ENCODE data around the gene CLDN18. TPM values are rescaled to one million over a fixed set of nuclear protein-coding genes. Genes with fewer than 3 reads are reported as not detected.

CLDN18 gene
- total and polyA plus RNA-seq, 2 of the 8 experiments (the other 6 are each of a cell fraction or from before 2014, with no cell fraction given): not detected

GRCh38 chr3:138062626-138063025 lies 52.7 kb downstream of the CLDN18 start (continued):
- TF ChIP-seq CTCF (IDR thresholded peaks at IDR 0.05; ENCODE audit: control extremely low read depth in 1 of 3, insufficient read depth in 1 of 3, low read depth in 1 of 3, low read length in 3 of 3): no peak
- no peak for TF ChIP-seq SP2 (IDR thresholded peaks at IDR 0.05; ENCODE audit: low read length)
- no peak for TF ChIP-seq HDAC2 (IDR thresholded peaks at IDR 0.05; ENCODE audit: borderline replicate concordance in 1 of 2, low read depth in 2 of 2, low read length in 2 of 2)
- no peak for TF ChIP-seq PHF8 (conservative IDR thresholded peaks at IDR 0.05; ENCODE audit: low read depth, low read length)
- no peak for TF ChIP-seq FOSL1 (IDR thresholded peaks at IDR 0.05; ENCODE audit: insufficient read depth, low read depth, low read length)
- no peak for TF ChIP-seq CHD7 (IDR thresholded peaks at IDR 0.05; ENCODE audit: insufficient replicate concordance, low read length)
- no peak for TF ChIP-seq CHD1 (IDR thresholded peaks at IDR 0.05; ENCODE audit: low read depth, low read length)
- no peak for TF ChIP-seq SIRT6 (IDR thresholded peaks at IDR 0.05; ENCODE audit: low read length)
- no peak for TF ChIP-seq CBX8 (IDR thresholded peaks at IDR 0.05; ENCODE audit: borderline replicate concordance, low read depth, low read length)
